Activated CD4-positive, alpha-beta T cell treated with anti-CD3 and anti-CD28 coated beads, Interleukin-2, amount 50 U/mL, for 24 hours (primary cell): ENCODE measurements around the gene LARGE1.
"Not testable (repeated sequence)": the region's sequence is repeated elsewhere in the genome, so short reads cannot be mapped to it uniquely, and the experiment has no call there.

Source experiments
- DNase-seq, 2 donors: peaks; one replicate each; pipeline ENCODE4 v3.0.0-alpha.2; 2020; ENCODE audit warnings: low read depth in 1 of 2, low spot score in 1 of 2

The LARGE1 gene

DNA sequence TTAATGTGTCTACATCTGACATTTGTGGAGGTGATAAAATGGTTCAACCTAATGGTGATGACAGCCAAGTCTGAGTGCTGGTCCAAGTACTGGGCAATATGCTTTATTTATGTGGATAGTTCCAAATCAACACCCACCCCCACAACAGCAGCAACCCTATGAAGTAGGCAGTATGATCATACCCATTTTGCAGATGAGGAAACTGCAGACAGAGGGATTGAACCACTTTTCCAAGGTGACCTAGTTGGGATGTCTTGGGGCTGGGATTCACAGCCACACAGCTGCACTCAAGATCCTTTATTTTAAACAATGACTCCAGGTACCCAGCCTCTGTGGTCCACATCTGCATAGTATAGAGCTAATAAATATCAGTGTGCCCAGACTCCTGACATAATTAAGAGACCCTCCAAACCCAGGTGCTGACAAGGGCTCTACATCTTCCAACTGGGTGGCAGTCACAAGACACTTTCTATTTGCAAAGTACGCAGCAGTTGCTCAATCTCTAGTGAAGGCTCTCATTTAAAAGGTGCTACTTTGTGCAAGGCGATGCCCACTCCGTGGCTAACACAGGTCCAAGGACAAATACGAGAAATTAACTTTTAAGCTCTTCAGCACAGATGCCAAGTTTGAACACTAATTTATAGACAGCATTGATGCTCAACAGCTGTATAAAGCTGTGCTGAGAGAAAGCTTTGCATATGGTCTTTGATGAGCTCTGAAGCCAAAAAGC lies 426.6 kb downstream of the LARGE1 start:
- no peak for DNase-seq

DNA sequence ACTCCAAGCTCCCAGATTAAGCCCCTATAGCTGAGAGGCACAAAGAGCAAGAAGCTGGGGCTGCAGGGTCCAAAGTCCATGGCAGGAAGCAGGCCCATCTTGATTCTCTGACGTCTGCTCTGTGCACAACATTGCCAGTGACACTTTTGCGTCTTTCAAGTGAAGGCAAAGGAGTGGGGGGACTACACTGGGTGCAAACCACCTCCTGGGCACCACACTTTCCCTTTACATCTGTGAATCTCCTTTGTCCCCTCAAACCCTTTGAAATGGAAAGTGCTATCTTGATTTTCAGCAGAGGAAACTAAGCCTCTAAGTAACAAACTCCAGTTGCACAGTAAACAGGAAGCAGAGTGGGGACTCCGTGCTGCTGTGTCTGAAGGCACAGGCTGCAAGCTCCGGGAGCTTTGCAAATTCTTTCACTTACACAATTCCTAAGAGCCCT lies 428.0 kb downstream of the LARGE1 start:
- no peak for DNase-seq

DNA sequence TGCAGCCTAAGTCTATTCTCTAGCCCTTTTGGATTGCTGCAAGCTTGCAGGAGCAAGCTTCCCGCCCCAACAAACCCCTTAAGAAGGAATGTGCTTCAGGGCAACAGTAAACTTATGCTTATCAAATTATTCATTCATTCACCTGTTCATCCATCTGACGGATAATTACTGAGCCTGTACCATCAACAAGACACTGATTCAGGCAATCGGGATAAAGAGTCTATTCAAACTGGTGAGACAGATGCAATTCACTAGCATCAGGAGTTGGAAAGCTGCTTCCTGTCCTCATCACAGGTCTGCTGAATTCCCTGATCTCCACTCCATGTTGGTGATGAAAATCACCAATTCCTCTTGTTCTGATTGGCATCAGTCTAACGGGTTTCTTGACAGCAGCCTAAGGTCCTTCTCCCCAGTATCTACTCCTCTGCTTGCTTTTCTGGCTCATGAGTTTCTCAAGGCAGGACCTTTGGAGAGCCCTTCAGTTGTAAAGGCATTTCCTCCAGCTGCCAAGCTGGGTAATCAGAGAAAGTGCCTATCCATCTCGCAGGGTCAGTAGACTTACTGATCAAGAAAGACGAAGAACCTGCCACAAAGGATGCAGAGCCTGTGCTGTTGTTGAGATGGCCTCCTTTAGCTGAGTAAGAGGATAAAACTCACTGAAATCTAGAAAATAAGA lies 433.1 kb downstream of the LARGE1 start:
- no peak for DNase-seq

DNA sequence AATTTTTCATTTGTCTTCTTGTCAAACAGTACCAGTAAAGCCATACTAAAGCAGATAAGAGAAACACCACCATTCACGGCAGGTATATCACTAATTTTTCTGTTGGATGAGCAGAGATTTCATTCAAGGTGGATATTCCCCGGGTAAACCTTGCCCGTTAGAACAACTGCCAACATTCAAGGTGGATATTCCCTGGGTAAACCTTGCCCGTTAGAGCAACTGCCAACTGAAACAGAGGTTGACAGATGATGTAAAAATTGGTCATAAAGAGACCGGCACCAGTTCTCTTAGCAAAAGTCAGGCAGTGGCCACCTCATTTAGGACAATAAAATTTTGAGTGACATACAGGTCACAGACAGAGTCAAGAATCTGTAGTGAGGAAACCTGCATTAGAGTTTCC lies 438.7 kb downstream of the LARGE1 start:
- DNase-seq: no peak

DNA sequence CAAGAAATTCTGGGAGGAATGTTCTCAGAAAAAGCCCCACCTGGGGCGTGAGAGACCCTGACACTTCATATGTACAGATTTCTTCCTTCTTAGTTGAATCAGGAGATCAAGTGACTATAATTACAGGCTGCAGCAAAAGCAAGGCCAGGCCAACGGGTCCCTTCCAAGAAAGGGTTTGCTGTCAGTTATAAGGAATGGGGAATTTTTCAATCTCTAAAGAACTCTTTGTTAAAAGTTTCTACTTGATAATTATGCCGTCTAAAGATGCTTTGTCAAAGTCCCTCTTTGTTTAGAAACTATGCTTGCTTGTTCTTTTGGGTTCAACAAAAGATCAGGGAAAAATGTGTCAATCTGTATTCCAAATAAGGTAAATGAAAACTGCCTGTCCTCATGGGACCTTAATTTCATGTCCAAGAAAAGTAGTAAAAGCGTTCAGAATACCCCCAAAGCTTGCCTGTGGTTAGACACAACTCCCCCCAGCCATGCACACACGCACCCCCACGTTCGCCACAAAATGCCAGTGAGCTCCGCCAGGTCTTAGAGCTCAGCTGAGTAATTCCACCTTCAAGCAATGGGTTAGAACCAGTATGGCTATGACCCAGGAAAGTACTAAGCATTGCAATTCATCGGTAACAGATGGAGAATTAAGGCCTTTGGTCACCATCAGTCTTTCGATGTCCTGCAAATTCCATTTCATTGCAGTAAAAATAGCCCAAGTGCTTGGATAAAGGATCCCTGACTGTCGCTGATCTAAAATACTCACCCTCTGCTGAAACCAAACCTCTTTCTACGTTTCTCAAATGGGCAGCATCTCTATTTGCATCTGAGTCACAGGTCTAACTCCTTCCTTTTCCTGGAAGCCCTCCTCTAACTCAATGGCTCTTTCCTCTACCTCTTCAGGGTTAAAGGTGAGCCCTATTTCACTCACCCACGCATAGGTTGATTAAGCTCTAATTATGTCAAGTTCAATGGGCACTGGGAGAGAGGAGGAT lies 442.9 kb downstream of the LARGE1 start:
- no peak for DNase-seq

DNA sequence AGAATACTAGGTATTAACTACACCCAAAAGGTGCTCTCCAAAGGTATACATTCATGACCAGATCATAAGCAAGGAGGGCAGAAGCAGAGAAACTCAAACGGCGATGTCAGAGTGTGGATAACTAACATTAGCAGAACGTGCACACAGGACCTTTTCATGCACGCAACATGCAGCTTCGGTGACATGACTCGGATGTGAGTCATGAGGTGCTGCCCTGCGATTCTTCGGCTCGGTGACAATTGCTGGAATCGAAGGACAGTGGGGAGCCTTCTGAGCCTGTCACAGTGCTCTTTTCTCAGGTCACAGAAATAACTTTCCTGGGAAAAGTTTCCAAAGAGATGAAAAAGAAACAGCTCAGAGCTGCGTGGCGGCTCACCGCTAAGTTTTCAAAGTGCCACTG lies 443.6 kb downstream of the LARGE1 start:
- no peak for DNase-seq

DNA sequence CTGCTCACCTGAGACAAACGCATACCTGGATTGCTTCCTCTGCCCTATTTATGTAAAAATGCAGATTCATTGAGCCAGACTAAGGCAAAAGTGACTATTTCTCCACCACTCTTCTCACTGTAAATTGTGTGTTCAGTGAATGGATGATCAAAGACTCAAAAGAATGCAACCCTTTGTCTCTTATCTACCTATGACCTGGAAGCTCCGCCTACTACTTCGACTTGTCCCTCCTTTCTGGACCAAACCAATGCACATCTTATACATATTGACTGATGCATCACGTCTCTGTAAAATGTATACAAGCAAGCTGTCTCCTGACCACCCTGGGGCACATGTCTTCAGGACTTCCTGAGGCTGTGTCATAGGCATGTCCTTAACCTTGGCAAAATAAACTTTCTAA lies 444.1 kb downstream of the LARGE1 start:
- no peak for DNase-seq

DNA sequence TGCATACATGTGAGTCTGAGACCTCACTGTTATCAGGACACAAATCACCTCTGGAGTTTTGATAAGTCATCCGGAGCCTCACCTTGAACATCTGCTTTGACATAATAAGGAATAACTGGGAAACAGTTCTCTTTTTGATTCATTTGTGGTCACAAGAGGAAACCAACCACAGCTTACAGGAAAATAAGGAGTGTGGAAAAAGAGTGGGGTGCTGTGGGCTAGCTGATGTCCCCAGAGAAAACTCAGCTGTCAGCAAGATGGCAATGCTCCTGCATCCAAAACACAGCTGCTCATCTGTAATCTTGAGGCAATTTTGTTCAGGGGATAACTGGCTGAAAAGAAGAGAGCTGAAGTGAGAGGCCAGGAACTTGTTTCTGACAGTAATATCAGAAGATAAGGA lies 445.7 kb downstream of the LARGE1 start:
- no peak for DNase-seq

DNA sequence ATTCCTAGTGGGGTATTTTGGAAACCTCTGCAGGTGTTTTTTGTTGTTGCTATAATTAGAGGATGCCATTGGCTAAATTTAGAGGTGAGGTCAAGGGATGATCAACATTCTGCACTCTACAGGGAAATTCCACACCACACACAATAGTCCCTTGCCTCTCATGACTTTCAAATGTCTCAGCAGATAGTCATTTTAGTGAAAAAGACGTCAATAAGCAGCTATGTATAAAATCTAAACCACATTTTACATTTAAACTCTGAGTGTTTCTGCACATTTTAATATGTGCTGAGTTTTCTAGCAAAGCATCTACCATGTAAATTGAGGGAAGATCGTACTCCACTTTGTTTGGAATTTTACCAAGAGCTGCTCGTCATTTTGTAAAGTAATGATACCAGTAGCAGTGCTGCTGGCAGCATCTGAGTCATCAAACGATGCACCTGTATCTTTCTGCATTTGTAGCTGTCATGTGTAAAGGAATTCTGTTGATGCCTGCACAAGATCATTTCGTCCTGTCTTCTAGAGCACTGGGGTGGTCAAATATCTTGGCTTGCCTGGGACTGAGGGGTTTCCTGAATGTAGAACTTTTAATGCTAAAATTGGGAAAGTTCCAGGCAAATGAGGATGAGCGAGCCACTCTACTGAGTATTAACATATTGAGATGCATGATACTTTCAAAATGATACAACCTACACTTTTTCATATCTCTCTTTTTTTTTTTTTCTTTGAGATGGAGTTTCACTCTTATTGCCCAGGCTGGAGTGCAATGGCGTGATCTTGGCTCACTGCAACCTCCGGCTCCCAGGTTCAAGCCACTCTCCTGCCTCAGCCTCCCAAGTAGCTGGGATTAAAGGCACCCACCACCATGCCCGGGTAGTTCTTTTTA lies 447.6 kb downstream of the LARGE1 start:
- DNase-seq: no peak

DNA sequence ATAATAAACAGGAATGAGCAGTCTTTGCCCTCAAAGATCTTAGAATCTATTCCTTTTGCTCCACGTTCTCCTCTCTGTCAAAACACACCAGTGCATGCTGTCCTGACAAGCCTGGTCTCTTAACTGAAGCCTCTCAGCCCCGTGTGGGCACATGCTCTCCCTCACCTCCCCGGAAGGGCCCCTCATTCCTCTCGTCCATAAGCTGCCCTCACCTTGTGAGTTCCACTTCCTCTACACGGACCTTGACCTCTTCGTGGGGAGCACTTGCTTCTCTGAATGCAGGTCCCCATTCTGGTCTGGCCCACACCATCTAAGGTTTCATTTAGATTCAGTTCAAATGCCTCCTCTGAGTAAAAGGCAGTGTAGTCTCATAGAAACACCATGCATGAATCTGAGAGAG lies 449.8 kb downstream of the LARGE1 start:
- DNase-seq: no peak

DNA sequence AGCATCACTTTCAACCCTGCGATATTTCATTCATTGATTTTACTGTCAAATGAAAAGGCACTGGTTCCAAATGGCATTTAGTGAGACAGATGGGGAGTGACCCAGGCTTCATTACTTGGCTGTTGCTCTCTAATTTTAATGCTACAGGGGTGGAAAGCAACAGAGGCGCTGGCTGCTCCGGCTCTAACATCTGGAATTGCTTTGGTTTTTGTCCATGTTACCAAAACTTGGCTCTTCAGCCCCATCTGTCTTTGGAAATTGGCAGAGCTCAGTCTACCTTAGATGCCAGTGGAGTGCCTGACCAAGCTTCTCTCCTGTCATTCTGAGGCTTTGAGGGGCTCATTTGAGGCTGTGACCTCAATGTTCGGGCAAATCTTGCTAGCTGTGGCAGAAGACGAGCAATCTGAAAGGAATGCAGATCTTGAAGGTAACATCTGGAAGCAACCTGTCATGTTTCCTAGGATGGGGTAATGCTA lies 452.6 kb downstream of the LARGE1 start:
- DNase-seq: no peak

DNA sequence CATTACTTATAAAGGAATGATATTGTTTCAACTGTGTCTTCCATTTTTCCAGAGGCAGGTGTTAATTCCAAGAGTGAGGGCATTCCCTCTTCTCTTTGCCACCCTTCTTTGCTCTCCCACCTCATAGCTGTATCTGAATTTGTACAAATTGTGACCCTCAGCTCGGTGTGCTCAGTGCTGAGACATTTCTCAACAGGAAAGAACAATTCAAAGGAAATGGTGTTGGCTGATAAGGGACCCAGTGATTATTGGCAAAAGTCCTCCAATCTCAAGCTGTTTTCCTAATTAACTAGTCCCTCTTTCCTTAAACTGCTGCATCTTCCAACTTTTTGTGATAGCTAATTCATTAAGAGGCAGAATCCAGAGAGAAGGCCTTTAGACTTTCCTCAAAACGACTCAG lies 453.2 kb downstream of the LARGE1 start:
- DNase-seq: no peak

DNA sequence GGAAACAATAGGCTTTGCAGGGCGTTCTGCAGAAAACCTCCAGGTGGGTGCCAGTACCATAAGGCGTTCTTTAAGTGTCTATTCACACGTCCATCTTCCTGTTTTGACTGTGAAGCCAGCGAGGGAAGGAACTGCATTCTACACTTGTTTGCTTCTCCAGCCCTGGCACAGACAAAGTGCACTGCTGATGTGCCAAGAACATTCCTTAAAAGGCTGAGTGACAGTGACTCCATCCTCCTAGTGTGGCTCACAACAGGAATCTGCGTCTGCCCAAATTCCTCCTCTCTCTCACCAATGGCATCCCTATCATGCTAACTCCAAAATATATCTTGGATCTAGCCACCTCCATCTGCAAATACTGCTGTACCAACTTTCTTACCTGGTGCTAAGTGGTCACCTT lies 454.7 kb downstream of the LARGE1 start:
- no peak for DNase-seq

DNA sequence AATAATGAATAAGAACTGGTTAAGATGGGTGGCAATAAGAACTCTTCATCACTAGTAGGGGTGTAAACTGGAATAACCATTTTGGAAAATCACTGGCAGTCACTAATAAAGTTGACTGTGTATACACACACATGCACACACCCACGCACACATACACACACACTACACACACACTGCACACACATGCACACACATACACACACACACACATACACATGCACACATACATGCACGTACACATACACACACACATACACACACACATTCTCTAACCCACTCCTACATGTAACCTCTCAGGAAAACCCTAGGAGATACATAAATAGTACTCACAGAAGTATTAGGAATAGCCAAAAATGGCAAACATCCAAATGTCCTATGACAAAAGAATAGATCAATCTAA lies 455.6 kb downstream of the LARGE1 start:
- no peak for DNase-seq

DNA sequence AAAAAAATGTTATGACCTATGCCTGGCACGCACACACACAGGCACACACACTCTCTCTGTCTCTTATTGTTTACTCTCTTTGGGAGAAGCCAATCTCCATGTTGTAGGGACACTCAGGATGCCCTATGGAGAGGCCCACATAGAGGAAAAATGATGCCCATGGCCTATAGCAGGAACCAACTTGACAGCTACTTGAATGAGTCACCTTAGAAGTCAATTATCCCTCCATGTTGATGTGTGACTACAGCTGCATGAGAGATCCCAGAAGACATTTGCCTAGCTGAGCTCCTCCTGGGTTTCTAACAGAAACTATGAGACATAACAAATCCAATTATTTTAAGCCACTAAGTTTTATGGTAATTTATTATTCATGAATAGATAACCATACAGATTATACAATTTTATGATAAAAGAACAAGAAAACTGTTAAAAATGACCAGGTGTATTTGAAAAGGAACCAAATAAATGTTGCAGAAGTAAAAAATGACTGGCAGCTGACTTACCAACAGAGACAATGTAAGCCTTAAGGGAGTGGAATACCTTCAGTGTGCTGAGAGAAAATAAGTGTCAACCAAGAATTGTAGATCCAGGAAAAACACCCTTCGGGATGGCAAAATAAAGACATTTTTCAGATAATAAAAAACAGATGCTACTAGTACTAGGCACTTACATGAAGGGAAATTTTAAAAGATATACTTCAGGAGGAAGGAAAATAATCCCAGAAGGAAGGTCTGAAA lies 458.4 kb downstream of the LARGE1 start:
- DNase-seq: no peak

DNA sequence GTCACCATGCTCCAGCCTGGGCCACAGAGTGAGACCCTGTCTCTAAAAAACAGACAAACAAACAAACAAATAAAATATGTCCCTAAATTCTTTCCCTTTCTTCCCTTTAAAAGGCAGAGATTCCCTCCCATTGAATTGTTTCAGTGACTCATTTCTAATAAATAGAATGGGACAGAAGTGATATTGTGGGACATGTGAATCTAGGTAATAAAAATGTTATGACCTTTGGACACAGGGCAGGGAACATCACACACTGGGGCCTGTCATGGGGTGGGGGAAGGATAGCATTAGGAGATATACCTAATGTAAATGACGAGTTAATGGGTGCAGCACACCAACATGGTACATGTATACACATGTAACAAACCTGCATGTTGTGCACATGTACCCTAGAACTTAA lies 459.0 kb downstream of the LARGE1 start:
- not testable (repeated sequence) for DNase-seq

DNA sequence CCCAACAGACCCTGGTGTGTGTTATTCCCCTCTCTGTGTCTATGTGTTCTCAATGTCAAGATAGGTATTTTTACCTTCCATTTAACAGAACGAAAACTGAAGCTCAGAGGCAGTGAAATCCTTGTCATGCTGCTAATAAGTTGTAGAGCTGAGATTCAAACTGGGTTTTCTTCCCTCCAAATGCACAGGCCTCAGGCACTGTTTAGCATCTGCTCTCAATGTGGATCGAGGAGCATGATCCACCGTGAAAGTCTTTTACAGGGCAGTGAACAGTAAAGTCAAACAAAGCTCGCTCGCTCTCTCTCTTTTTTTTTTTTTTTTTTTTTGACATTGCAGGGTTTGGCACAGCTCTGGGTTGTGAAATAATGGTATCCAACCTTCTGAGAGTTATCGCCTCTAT lies 461.1 kb downstream of the LARGE1 start:
- no peak for DNase-seq

DNA sequence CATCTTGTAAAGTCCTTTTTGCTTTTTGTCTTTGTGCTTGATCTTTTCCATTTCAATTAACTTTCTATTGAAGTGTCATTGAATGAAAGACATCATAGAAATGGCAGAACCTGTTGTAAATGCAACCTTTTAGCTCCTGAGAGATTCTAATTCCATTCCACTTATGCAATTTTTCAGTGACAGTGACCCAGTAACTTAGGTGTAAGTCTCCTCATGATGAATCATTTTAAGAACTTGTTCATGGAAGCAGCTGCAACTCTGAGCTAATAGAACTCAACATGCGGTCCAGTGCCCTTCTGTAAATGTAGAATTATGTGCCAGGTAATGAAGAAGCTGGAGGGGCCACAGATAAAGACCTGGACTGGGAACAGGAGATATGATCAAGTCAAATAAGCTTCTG lies 463.8 kb downstream of the LARGE1 start:
- DNase-seq: no peak

DNA sequence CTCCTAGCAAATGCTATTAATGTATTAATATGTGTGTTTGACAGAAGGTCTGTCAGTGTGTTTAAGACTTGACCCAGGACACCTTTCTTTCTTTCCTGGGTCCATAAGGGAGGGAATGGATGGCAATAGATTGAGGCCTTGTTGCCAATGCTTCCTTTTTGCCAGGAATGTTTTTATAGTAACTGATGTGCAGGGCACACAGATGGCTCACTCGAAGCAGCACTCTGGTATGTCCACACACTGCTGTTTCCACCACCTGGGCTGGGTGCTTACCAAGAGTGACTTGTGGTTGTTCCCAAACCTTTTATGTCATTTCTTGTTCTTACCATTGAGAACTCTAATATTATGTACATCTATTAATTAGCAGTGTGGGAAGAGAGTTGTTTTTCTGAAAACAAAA lies 465.2 kb downstream of the LARGE1 start:
- no peak for DNase-seq
